GM21717 (cell line): ENCODE measurements around the gene PHLDA3.

ENCODE experiments used
- ATAC-seq: cut with Tn5 transposase; IDR thresholded peaks from one replicate; pipeline ENCODE4 v1.9.1; 2021; ENCODE audit warnings: mild to moderate bottlenecking, moderate library complexity; ENCODE audit not compliant: unreplicated experiment

Gene PHLDA3

GRCh38 chr1:201436393-201436792 lies 32.6 kb downstream of the PHLDA3 start:
- no peak for ATAC-seq

GRCh38 chr1:201434266-201434665 lies 34.7 kb downstream of the PHLDA3 start:
- ATAC-seq = no peak

- no peak for ATAC-seq
Measured at GRCh38 chr1:201433609-201434008, 35.4 kb downstream of the PHLDA3 start.

- ATAC-seq = no peak
Measured at GRCh38 chr1:201430776-201431175, 38.2 kb downstream of the PHLDA3 start.

GRCh38 chr1:201429736-201430501 lies 39.1 kb downstream of the PHLDA3 start:
- no peak for ATAC-seq

- no peak for ATAC-seq
Measured at GRCh38 chr1:201427963-201428362, 41.0 kb downstream of the PHLDA3 start.

GRCh38 chr1:201426479-201427310 lies 42.3 kb downstream of the PHLDA3 start:
- ATAC-seq = no peak

GRCh38 chr1:201424146-201424545 lies 44.8 kb downstream of the PHLDA3 start:
- no peak for ATAC-seq

GRCh38 chr1:201423655-201424054 lies 45.3 kb downstream of the PHLDA3 start:
- no peak for ATAC-seq

- ATAC-seq = no peak
Measured at GRCh38 chr1:201422436-201423030, 46.5 kb downstream of the PHLDA3 start.

GRCh38 chr1:201422026-201422425 lies 47.0 kb downstream of the PHLDA3 start:
- no peak for ATAC-seq

GRCh38 chr1:201421041-201421440 lies 47.9 kb downstream of the PHLDA3 start:
- ATAC-seq = no peak

- ATAC-seq = no peak
Measured at GRCh38 chr1:201420608-201421002, 48.4 kb downstream of the PHLDA3 start.

- no peak for ATAC-seq
Measured at GRCh38 chr1:201419746-201420607, 49.0 kb downstream of the PHLDA3 start.

- no peak for ATAC-seq
Measured at GRCh38 chr1:201419256-201419655, 49.7 kb downstream of the PHLDA3 start.

GRCh38 chr1:201418461-201418860 lies 50.5 kb downstream of the PHLDA3 start:
- ATAC-seq = no peak
